HG02884 (cell line): ENCODE measurements around the gene ARHGAP22.

Source experiments
- ATAC-seq: cut with Tn5 transposase; IDR thresholded peaks from one replicate; pipeline ENCODE4 v1.9.1; 2021; ENCODE audit warnings: mild to moderate bottlenecking, moderate library complexity; ENCODE audit not compliant: unreplicated experiment

Gene ARHGAP22

GRCh38 chr10:48501226-48501625 lies 103.6 kb downstream of the ARHGAP22 start:
- ATAC-seq = no peak

GRCh38 chr10:48500771-48501170 lies 104.1 kb downstream of the ARHGAP22 start:
- ATAC-seq = no peak

- ATAC-seq = no peak
These were observed 105.8 kb downstream of the ARHGAP22 start for GRCh38 chr10:48498940-48499510.

GRCh38 chr10:48497780-48498770 lies 106.8 kb downstream of the ARHGAP22 start:
- no peak for ATAC-seq

- ATAC-seq = no peak
These were observed 107.8 kb downstream of the ARHGAP22 start for GRCh38 chr10:48496831-48497779.

- no peak for ATAC-seq
These were observed 108.6 kb downstream of the ARHGAP22 start for GRCh38 chr10:48496105-48496830.

- no peak for ATAC-seq
These were observed 109.4 kb downstream of the ARHGAP22 start for GRCh38 chr10:48495282-48496045.

- no peak for ATAC-seq
These were observed 110.3 kb downstream of the ARHGAP22 start for GRCh38 chr10:48494611-48495010.

- no peak for ATAC-seq
These were observed 110.8 kb downstream of the ARHGAP22 start for GRCh38 chr10:48494073-48494472.

GRCh38 chr10:48493083-48493871 lies 111.6 kb downstream of the ARHGAP22 start:
- ATAC-seq = no peak

GRCh38 chr10:48492201-48492600 lies 112.7 kb downstream of the ARHGAP22 start:
- no peak for ATAC-seq

- no peak for ATAC-seq
These were observed 113.3 kb downstream of the ARHGAP22 start for GRCh38 chr10:48491392-48492139.

GRCh38 chr10:48490946-48491345 lies 113.9 kb downstream of the ARHGAP22 start:
- no peak for ATAC-seq

- ATAC-seq = no peak
These were observed 114.3 kb downstream of the ARHGAP22 start for GRCh38 chr10:48490571-48490940.

GRCh38 chr10:48489099-48489498 lies 115.8 kb downstream of the ARHGAP22 start:
- ATAC-seq = no peak

GRCh38 chr10:48487244-48487643 lies 117.6 kb downstream of the ARHGAP22 start:
- ATAC-seq = no peak

- ATAC-seq = no peak
These were observed 119.2 kb downstream of the ARHGAP22 start for GRCh38 chr10:48485711-48486110.

GRCh38 chr10:48484911-48485310 lies 120.0 kb downstream of the ARHGAP22 start:
- no peak for ATAC-seq
